Keratinocyte (primary cell): ENCODE results near the gene ZNF135. TPM values are rescaled to one million over a fixed set of nuclear protein-coding genes. Genes with fewer than 3 reads are reported as not detected.

ENCODE experiments used
- DNase-seq: peaks from one replicate; pipeline ENCODE4 v3.0.0-alpha.2; 2011; ENCODE audit warnings: low read depth, missing footprints, low spot score
- FAIRE-seq: peaks from 2 replicates; lab custom pipeline; 2011; peaks lifted over from hg19 to GRCh38; lab: Jason Lieb, UNC
- H2AFZ ChIP-seq: 2 replicates; pipeline ENCODE4 v1.6.0; 2012; ENCODE audit warnings: low read length, control low read depth, inconsistent platforms; ENCODE audit not compliant: control insufficient read depth
- H3K27ac ChIP-seq: 2 replicates; pipeline ENCODE4 v1.5.1; 2011; ENCODE audit warnings: low read length; ENCODE audit not compliant: control insufficient read depth, insufficient read depth
- H3K27me3 ChIP-seq: 3 replicates; pipeline ENCODE4 v1.6.0; 2011; ENCODE audit warnings: low read length; ENCODE audit not compliant: control insufficient read depth, insufficient read depth; ENCODE audit errors: extremely low read depth
- H3K36me3 ChIP-seq, 2 experiments: 2 replicates in 1 of 2; 3 replicates in 1 of 2; pipeline ENCODE4 v1.5.1; 2011; ENCODE audit warnings: low read length in 2 of 2, mild to moderate bottlenecking in 1 of 2; ENCODE audit not compliant: control insufficient read depth in 2 of 2, insufficient read depth in 2 of 2; ENCODE audit errors: extremely low read depth in 1 of 2
- H3K4me1 ChIP-seq: 3 replicates; pipeline ENCODE4 v1.5.1; 2011; ENCODE audit warnings: low read length; ENCODE audit not compliant: control insufficient read depth, insufficient read depth; ENCODE audit errors: extremely low read depth
- H3K4me2 ChIP-seq: 3 replicates; pipeline ENCODE4 v1.6.0; 2011; ENCODE audit warnings: low read depth, low read length; ENCODE audit not compliant: control insufficient read depth, insufficient read depth; ENCODE audit errors: extremely low read depth
- H3K4me3 ChIP-seq, 3 experiments: fragments of 200-600 bp in 1 of 3; sonication (generic) in 1 of 3; 2 replicates in 2 of 3; 3 replicates in 1 of 3; pipeline ENCODE4 v1.5.1; 2011 to 2016; ENCODE audit warnings: low read length in 3 of 3, mild to moderate bottlenecking in 3 of 3, control low read depth in 2 of 3, inconsistent platforms in 1 of 3, low read depth in 1 of 3, mixed read lengths in 1 of 3, mixed run types in 1 of 3, moderate library complexity in 1 of 3; ENCODE audit not compliant: control insufficient read depth in 2 of 3, insufficient read depth in 2 of 3; ENCODE audit errors: extremely low read depth in 1 of 3
- H3K79me2 ChIP-seq: 2 replicates; pipeline ENCODE4 v1.6.0; 2012; ENCODE audit warnings: low read length; ENCODE audit not compliant: control insufficient read depth, insufficient read depth
- H3K9ac ChIP-seq: 3 replicates; pipeline ENCODE4 v1.6.0; 2011; ENCODE audit warnings: low read length; ENCODE audit not compliant: control insufficient read depth, insufficient read depth; ENCODE audit errors: extremely low read depth
- H3K9me1 ChIP-seq: 3 replicates; pipeline ENCODE4 v1.6.0; 2011; ENCODE audit warnings: low read length; ENCODE audit not compliant: control insufficient read depth, insufficient read depth; ENCODE audit errors: extremely low read depth
- H3K9me3 ChIP-seq: 2 replicates; pipeline ENCODE4 v1.5.1; 2012; ENCODE audit warnings: low read depth, low read length; ENCODE audit not compliant: control insufficient read depth
- H4K20me1 ChIP-seq: 3 replicates; pipeline ENCODE4 v1.6.0; 2011; ENCODE audit warnings: low read length; ENCODE audit not compliant: control insufficient read depth, insufficient read depth; ENCODE audit errors: extremely low read depth
- EZH2 ChIP-seq: IDR thresholded peaks from one replicate; pipeline ENCODE4 v1.6.1; 2012; ENCODE audit warnings: inconsistent platforms, mild to moderate bottlenecking, low read length, moderate library complexity
- dilution Hi-C: fragments of 300-500 bp; cut with MboI; formaldehyde crosslinking; loops from one replicate; pipeline ENCODE4 v1.7.0; 2020; ENCODE audit warnings: low sequenced_read_pairs; ENCODE audit not compliant: extremely low pct_ligation_motif_present
- polyA plus RNA-seq, 5 experiments: library from polyadenylated mRNA; depleted of rRNA in 3 of 5; stranded (reverse) in 3 of 5; stranded (forward) in 1 of 5; unstranded in 1 of 5; fragments of >200 nt; gene quantifications; 1 replicate in 1 of 5; 2 replicates in 3 of 5; 3 replicates in 1 of 5; pipeline versions ENCODE4 v1.2.1 to v1.2.3, GENCODE V29; 2011 to 2012; ENCODE audit warnings: missing spikeins in 2 of 5, low read depth in 1 of 5, low replicate concordance in 1 of 5
- TF ChIP-seq, protein P1 (sequence below), 3 experiments: IDR thresholded peaks in 1 of 3; conservative IDR thresholded peaks in 1 of 3; optimal IDR thresholded peaks in 1 of 3; 2 replicates in 2 of 3; 3 replicates in 1 of 3; pipeline versions ENCODE3 to v1.5.1; 2011; ENCODE audit warnings: low read length in 3 of 3, mild to moderate bottlenecking in 3 of 3, moderate library complexity in 2 of 3, control low read depth in 1 of 3, inconsistent platforms in 1 of 3; ENCODE audit not compliant: insufficient read depth in 2 of 3; ENCODE audit errors: extremely low read depth in 1 of 3

ZNF135 gene
- polyA plus RNA-seq, 1 donor (not counting 4 experiments of a cell fraction or from before 2014, with no cell fraction given): 3.4 TPM

DNA sequence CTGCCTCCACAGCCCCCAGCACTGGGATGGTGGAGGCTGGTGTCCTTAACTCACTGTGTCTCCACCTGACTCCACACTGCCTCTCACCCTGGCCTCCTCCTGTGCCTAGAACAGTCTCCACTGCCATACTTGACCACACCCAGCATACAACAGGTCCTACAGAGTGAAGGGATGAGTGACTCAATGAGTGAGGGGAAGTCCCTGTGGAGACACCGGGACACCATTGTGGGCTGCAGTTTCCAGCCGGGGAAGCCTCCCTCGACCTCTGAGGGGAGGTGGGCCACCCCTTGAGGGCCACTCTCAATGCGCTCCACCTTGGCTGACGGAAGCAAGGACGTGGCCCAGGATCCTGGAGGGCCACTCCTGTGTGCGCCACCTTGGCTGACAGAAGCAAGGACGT, 2.8 kb upstream of the ZNF135 start:
- H3K9me3 ChIP-seq: peaks cover 29% of the 10 kb centered on the region
- H2AFZ ChIP-seq: no peak overlapping the region
- no peak overlapping the region for H3K9ac ChIP-seq
- H3K4me3 ChIP-seq: no peak overlapping the region
- H3K36me3 ChIP-seq: no peaks in the 10 kb centered on the region
- no peak overlapping the region for H3K27ac ChIP-seq
- no peak for TF ChIP-seq EZH2
- TF ChIP-seq, protein P1, sequence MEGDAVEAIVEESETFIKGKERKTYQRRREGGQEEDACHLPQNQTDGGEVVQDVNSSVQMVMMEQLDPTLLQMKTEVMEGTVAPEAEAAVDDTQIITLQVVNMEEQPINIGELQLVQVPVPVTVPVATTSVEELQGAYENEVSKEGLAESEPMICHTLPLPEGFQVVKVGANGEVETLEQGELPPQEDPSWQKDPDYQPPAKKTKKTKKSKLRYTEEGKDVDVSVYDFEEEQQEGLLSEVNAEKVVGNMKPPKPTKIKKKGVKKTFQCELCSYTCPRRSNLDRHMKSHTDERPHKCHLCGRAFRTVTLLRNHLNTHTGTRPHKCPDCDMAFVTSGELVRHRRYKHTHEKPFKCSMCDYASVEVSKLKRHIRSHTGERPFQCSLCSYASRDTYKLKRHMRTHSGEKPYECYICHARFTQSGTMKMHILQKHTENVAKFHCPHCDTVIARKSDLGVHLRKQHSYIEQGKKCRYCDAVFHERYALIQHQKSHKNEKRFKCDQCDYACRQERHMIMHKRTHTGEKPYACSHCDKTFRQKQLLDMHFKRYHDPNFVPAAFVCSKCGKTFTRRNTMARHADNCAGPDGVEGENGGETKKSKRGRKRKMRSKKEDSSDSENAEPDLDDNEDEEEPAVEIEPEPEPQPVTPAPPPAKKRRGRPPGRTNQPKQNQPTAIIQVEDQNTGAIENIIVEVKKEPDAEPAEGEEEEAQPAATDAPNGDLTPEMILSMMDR (optimal IDR thresholded peaks at IDR 0.05 in 1 of 3, IDR thresholded peaks at IDR 0.05 in 1 of 3, conservative IDR thresholded peaks at IDR 0.05 in 1 of 3; ENCODE audit: extremely low read depth in 1 of 3, insufficient read depth in 2 of 3, low read length in 3 of 3): no peak
- H3K79me2 ChIP-seq: no peaks in the 10 kb centered on the region
- FAIRE-seq (no peak), DNase-seq (no peak)
- H4K20me1 ChIP-seq: no peaks in the 10 kb centered on the region
- H3K4me2 ChIP-seq: no peak overlapping the region
- H3K27me3 ChIP-seq: no peaks in the 10 kb centered on the region
- H3K4me1 ChIP-seq: no peaks in the 10 kb centered on the region
- H3K9me1 ChIP-seq: no peaks in the 10 kb centered on the region
- dilution Hi-C loops: no loop called here

DNA sequence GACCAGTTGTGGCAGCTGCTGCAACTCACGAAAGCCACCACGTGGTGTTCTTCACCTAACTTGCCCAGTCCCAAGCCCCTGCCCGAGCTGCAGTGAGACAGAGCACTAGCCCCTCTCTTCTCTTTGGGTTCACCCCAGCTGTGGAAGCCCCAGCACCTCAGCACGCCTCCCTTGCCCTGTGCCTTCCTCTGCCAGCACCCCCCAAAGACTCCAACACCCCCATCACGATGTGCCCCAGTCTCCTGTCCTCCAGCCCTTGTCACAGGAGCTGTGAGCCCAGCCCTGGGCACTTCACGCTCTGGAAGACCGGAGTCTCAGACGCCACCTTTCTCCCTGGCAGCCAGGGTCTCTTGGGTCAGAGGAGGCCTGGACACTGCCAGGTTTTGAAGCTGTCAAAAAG, 2.2 kb upstream of the ZNF135 start:
- Histone ChIP-seq H3K9ac (no peak overlapping the region), H3K27me3 (no peaks in the 10 kb centered on the region), H3K79me2 (no peaks in the 10 kb centered on the region), H3K4me1 (no peaks in the 10 kb centered on the region), H3K36me3 (no peaks in the 10 kb centered on the region), H2AFZ (no peak overlapping the region), H3K27ac (no peak overlapping the region), H3K4me2 (no peak overlapping the region), H3K9me1 (no peaks in the 10 kb centered on the region), H3K4me3 (no peak overlapping the region), H4K20me1 (no peaks in the 10 kb centered on the region), H3K9me3 (peaks cover 25% of the 10 kb centered on the region)
- TF ChIP-seq EZH2: no peak
- TF ChIP-seq, protein P1 (optimal IDR thresholded peaks at IDR 0.05 in 1 of 3, IDR thresholded peaks at IDR 0.05 in 1 of 3, conservative IDR thresholded peaks at IDR 0.05 in 1 of 3; ENCODE audit: extremely low read depth in 1 of 3, insufficient read depth in 2 of 3, low read length in 3 of 3): no peak
- dilution Hi-C loops: no loop called here
- FAIRE-seq: no peak
- DNase-seq: no peak
